CD14-positive monocyte (primary cell): ENCODE data around the gene CDCA7. TPM values are rescaled to one million over a fixed set of nuclear protein-coding genes. Genes with fewer than 3 reads are reported as not detected.
A peak's percentile ranks its signal among the peaks of the same experiment; 100 is the strongest.

Experiments used
- DNase-seq, 3 donors: peaks; one replicate each; pipeline ENCODE4 v3.0.0-alpha.2; 2011 to 2022
- H2AFZ ChIP-seq: 2 replicates; pipeline ENCODE4 v1.6.0; 2012; ENCODE audit warnings: mild to moderate bottlenecking, low read depth, low read length, inconsistent platforms; ENCODE audit not compliant: insufficient read depth, poor library complexity, severe bottlenecking
- H3K27ac ChIP-seq, 2 donors: 1 replicate in 1 of 2; 2 replicates in 1 of 2; pipeline ENCODE4 v1.5.1; 2012 to 2013; ENCODE audit warnings: low read length in 2 of 2, control low read depth in 1 of 2, inconsistent platforms in 1 of 2, low read depth in 1 of 2, mild to moderate bottlenecking in 1 of 2
- H3K27me3 ChIP-seq, 2 donors: one replicate each; pipeline versions ENCODE4 v1.6.0 to v1.6.1; 2011 to 2013; ENCODE audit warnings: low read length in 2 of 2; ENCODE audit not compliant: control insufficient read depth in 2 of 2, insufficient read depth in 2 of 2
- H3K36me3 ChIP-seq, 2 donors: replicated peaks in 1 of 2; 1 replicate in 1 of 2; 2 replicates in 1 of 2; pipeline versions ENCODE4 v1.5.1 to v1.6.1; 2012 to 2013; ENCODE audit warnings: low read length in 2 of 2, control low read depth in 1 of 2, inconsistent platforms in 1 of 2, mild to moderate bottlenecking in 1 of 2; ENCODE audit not compliant: insufficient read depth in 2 of 2, control insufficient read depth in 1 of 2
- H3K4me1 ChIP-seq, 2 donors: 1 replicate in 1 of 2; 2 replicates in 1 of 2; pipeline versions ENCODE4 v1.5.1 to v1.6.1; 2012 to 2013; ENCODE audit warnings: low read length in 2 of 2, control low read depth in 1 of 2, inconsistent platforms in 1 of 2, mild to moderate bottlenecking in 1 of 2, moderate library complexity in 1 of 2; ENCODE audit not compliant: insufficient read depth in 2 of 2, control insufficient read depth in 1 of 2
- H3K4me2 ChIP-seq: replicated peaks from 2 replicates; pipeline ENCODE3; 2012; ENCODE audit warnings: low read length, moderate library complexity, mild to moderate bottlenecking; ENCODE audit not compliant: poor library complexity, severe bottlenecking; ENCODE audit errors: extremely low read depth
- H3K4me3 ChIP-seq, 3 experiments: fragments of 200-600 bp in 1 of 3; sonication (generic) in 1 of 3; replicated peaks in 1 of 3; 1 replicate in 2 of 3; 2 replicates in 1 of 3; pipeline ENCODE4 v1.5.1; 2011 to 2013; ENCODE audit warnings: low read length in 3 of 3, mild to moderate bottlenecking in 3 of 3, control low read depth in 2 of 3, low read depth in 2 of 3, inconsistent platforms in 1 of 3, moderate library complexity in 1 of 3
- H3K79me2 ChIP-seq: 2 replicates; pipeline ENCODE4 v1.6.0; 2012; ENCODE audit warnings: mild to moderate bottlenecking, control low read depth, inconsistent platforms, low read length, moderate library complexity; ENCODE audit not compliant: insufficient read depth
- H3K9ac ChIP-seq: 2 replicates; pipeline ENCODE4 v1.6.0; 2017; ENCODE audit warnings: low read length, mild to moderate bottlenecking; ENCODE audit not compliant: insufficient read depth, poor library complexity, severe bottlenecking
- H3K9me3 ChIP-seq, 2 donors: replicated peaks in 1 of 2; 1 replicate in 1 of 2; 2 replicates in 1 of 2; pipeline versions ENCODE4 v1.5.1 to v1.6.1; 2012 to 2013; ENCODE audit warnings: low read length in 2 of 2, control low read depth in 1 of 2; ENCODE audit not compliant: control insufficient read depth in 1 of 2, insufficient read depth in 1 of 2
- H4K20me1 ChIP-seq: 2 replicates; pipeline ENCODE4 v1.6.0; 2012; ENCODE audit warnings: mild to moderate bottlenecking, low read length, control low read depth, moderate library complexity; ENCODE audit not compliant: insufficient read depth
- H3K27ac Mint-ChIP-seq, 7 donors: one replicate each; pipeline ENCODE4 v1.8.0; 2020; ENCODE audit warnings: mild to moderate bottlenecking in 7 of 7, mixed read lengths in 7 of 7, moderate library complexity in 6 of 7, inconsistent platforms in 2 of 7
- H3K27me3 Mint-ChIP-seq, 3 donors: one replicate each; pipeline ENCODE4 v1.8.0; 2021 to 2022; ENCODE audit warnings: low read depth in 3 of 3, mild to moderate bottlenecking in 3 of 3, mixed read lengths in 3 of 3, moderate library complexity in 3 of 3, inconsistent platforms in 1 of 3
- H3K36me3 Mint-ChIP-seq, 2 donors: one replicate each; pipeline ENCODE4 v1.8.0; 2020; ENCODE audit warnings: mixed read lengths in 2 of 2, inconsistent platforms in 1 of 2, mild to moderate bottlenecking in 1 of 2
- H3K4me1 Mint-ChIP-seq: one replicate; pipeline ENCODE4 v1.8.0; 2020; ENCODE audit warnings: mild to moderate bottlenecking, mixed read lengths
- H3K4me3 Mint-ChIP-seq, 2 donors: one replicate each; pipeline ENCODE4 v1.8.0; 2020; ENCODE audit warnings: mild to moderate bottlenecking in 2 of 2, mixed read lengths in 2 of 2, moderate library complexity in 1 of 2
- H3K9me3 Mint-ChIP-seq, 7 donors: one replicate each; pipeline ENCODE4 v1.8.0; 2020 to 2022; ENCODE audit warnings: mixed read lengths in 7 of 7, mild to moderate bottlenecking in 6 of 7, moderate library complexity in 6 of 7, inconsistent platforms in 2 of 7
- WGBS: methylation state at CpG from one replicate; pipeline ENCODE4 v1.1.5; 2013; ENCODE audit warnings: missing lambda C conversion rate; ENCODE audit not compliant: insufficient coverage; 5-methylcytosine and 5-hydroxymethylcytosine counted together
- intact Hi-C, 2 donors: fragments of 100-400 bp; cut with micrococcal nuclease; formaldehyde crosslinking; loops; one replicate each; pipeline versions ENCODE4 v1.15.0 to v1.15.1; 2023
- polyA plus RNA-seq, 3 donors: library from polyadenylated mRNA; depleted of rRNA in 1 of 3; unstranded in 2 of 3; stranded (reverse) in 1 of 3; fragments of 300-500 nt in 2 of 3; fragments of >200 nt in 1 of 3; fragmentation: Illumina TruSeq in 2 of 3; gene quantifications; 1 replicate in 2 of 3; 2 replicates in 1 of 3; pipeline ENCODE4 v1.2.3, GENCODE V29; 2012 to 2021
- TF ChIP-seq, protein P1 (sequence below): fragments of 200-600 bp; IDR thresholded peaks from one replicate; pipeline ENCODE4 v1.8.0; 2022; ENCODE audit warnings: antibody characterized with exemption, mild to moderate bottlenecking

The CDCA7 gene
- polyA plus RNA-seq, 3 donors: 0.54 to 1.7 (median 0.66) TPM

DNA sequence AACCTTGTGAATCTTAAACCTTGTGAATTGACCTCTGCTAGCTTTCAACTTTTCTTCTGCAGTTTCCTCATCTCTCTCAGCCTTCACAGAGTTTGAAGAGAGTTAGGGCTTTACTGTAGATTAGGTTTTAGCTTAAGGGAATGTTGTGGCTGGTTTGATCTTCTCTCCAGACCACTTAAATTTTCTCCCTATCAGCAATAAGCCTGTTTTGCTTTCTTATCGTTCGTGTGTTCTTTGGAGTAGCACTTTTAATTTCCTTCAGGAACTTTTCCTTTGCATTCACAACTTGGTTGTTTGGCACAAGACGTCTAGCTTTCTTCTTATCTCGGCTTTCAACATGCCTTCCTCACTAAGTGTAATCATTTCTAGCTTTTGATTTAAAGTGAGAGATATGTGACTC lies 2.8 kb upstream of the CDCA7 start:
- no peaks in the 10 kb centered on the region for H3K27me3 ChIP-seq
- WGBS: no CpG with 5 or more reads among the region's 4 CpGs
- H3K4me1 Mint-ChIP-seq: peaks cover 24% of the 10 kb centered on the region
- intact Hi-C loops: no loop called here
- H3K4me1 ChIP-seq: peaks cover 18 to 29% of the 10 kb centered on the region in 2 donors
- no peak overlapping the region for H3K27ac Mint-ChIP-seq
- no peak overlapping the region for H3K4me2 ChIP-seq
- H3K9me3 ChIP-seq: peaks cover 0 to 1% of the 10 kb centered on the region in 2 donors
- H3K27me3 Mint-ChIP-seq: peaks cover 2 to 4% (median 4%) of the 10 kb centered on the region in 3 donors
- H3K9me3 Mint-ChIP-seq: peaks cover 0 to 12% (median 4%) of the 10 kb centered on the region in 7 donors
- TF ChIP-seq, protein P1, sequence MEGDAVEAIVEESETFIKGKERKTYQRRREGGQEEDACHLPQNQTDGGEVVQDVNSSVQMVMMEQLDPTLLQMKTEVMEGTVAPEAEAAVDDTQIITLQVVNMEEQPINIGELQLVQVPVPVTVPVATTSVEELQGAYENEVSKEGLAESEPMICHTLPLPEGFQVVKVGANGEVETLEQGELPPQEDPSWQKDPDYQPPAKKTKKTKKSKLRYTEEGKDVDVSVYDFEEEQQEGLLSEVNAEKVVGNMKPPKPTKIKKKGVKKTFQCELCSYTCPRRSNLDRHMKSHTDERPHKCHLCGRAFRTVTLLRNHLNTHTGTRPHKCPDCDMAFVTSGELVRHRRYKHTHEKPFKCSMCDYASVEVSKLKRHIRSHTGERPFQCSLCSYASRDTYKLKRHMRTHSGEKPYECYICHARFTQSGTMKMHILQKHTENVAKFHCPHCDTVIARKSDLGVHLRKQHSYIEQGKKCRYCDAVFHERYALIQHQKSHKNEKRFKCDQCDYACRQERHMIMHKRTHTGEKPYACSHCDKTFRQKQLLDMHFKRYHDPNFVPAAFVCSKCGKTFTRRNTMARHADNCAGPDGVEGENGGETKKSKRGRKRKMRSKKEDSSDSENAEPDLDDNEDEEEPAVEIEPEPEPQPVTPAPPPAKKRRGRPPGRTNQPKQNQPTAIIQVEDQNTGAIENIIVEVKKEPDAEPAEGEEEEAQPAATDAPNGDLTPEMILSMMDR: no peak
- no peak overlapping the region for H3K4me3 Mint-ChIP-seq
- H3K4me3 ChIP-seq: no peak overlapping the region
- no peak overlapping the region for H3K27ac ChIP-seq
- H3K36me3 Mint-ChIP-seq: no peaks in the 10 kb centered on the region
- no peaks in the 10 kb centered on the region for H4K20me1 ChIP-seq
- no peak for DNase-seq
- peaks cover 23% of the 10 kb centered on the region for H3K79me2 ChIP-seq
- no peaks in the 10 kb centered on the region for H3K36me3 ChIP-seq
- no peak overlapping the region for H3K9ac ChIP-seq
- H2AFZ ChIP-seq: no peak overlapping the region

DNA sequence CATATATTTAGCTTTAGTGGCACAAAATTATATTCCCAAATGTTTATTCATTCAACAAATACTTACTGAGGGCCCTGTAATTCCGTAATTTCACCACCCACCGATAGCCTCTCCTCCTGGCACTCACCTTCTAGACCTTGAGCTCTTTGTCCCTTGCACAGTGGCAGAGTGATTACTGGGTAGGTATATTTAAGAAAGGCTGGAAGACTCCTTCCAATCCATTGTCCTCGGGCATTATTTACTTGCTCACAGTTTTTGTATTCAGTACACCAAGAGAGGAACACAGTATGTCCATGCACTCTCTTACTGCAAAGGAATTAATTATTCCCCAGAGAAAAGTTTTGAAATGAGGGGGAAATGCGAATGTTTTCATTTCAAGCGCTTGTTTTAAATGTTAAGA lies 1.1 kb upstream of the CDCA7 start:
- H3K36me3 Mint-ChIP-seq: no peaks in the 10 kb centered on the region
- Histone ChIP-seq H3K9ac (no peak overlapping the region), H3K27ac (no peak overlapping the region), H3K9me3 (no peaks in the 10 kb centered on the region), H2AFZ (peak overlapping the region; percentile 93), H3K27me3 (no peaks in the 10 kb centered on the region), H3K36me3 (no peaks in the 10 kb centered on the region), H3K4me1 (peaks cover 24 to 36% of the 10 kb centered on the region in 2 donors), H3K4me2 (peak overlapping the region; percentile 100), H4K20me1 (no peaks in the 10 kb centered on the region), H3K79me2 (peaks cover 40% of the 10 kb centered on the region), H3K4me3 (peak overlapping the region in 1 of 3 experiments; percentile 93)
- DNase-seq: no peak
- H3K4me1 Mint-ChIP-seq: peaks cover 30% of the 10 kb centered on the region
- H3K27ac Mint-ChIP-seq: no peak overlapping the region
- WGBS: 60% methylated on average over 1 of the region's 5 CpGs
- peak overlapping the region; percentile 3 to 92 for H3K4me3 Mint-ChIP-seq
- TF ChIP-seq, protein P1: no peak
- intact Hi-C loops: no loop called here
- peaks cover 0 to 5% (median 0%) of the 10 kb centered on the region in 7 donors for H3K9me3 Mint-ChIP-seq
- peaks cover 2 to 4% (median 4%) of the 10 kb centered on the region in 3 donors for H3K27me3 Mint-ChIP-seq
